SK-N-MC (cell line): ENCODE data around the gene CTSE.

Experiments
- EZH2 ChIP-seq: fragments of 200-600 bp; sonication (generic); IDR thresholded peaks from one replicate; pipeline ENCODE4 v1.6.1; 2017; ENCODE audit warnings: antibody characterized with exemption
- POLR2AphosphoS5 ChIP-seq: IDR thresholded peaks from 2 replicates; pipeline ENCODE4 v1.6.1; 2012; ENCODE audit warnings: mild to moderate bottlenecking, low read depth, low read length, borderline replicate concordance

- TF ChIP-seq EZH2 (no peak), POLR2AphosphoS5 (no peak)
Observed at GRCh38 chr1:206036663-206037455, 13.2 kb upstream of the CTSE start.
